CD4-positive, CD25-positive, alpha-beta regulatory T cell (primary cell): ENCODE results near the gene CDC42EP1. TPM values are rescaled to one million over a fixed set of nuclear protein-coding genes. Genes with fewer than 3 reads are reported as not detected.
"Not testable (repeated sequence)": the region's sequence is repeated elsewhere in the genome, so short reads cannot be mapped to it uniquely, and the experiment has no call there.

ENCODE experiments used
- ATAC-seq, 2 donors: fragments of 150-1000 bp; cut with Tn5 transposase; one replicate each; pipeline ENCODE4 v1.10.0; 2021; ENCODE audit warnings: low read depth in 2 of 2, moderate number of reproducible peaks in 2 of 2, moderate library complexity in 1 of 2
- DNase-seq, 3 donors: peaks; one replicate each; pipeline versions ENCODE4 v3.0.0 to v3.0.0-alpha.2; 2012 to 2022; ENCODE audit warnings: mixed read lengths in 1 of 3
- H3K27ac ChIP-seq: one replicate; pipeline ENCODE4 v1.7.0; 2013; ENCODE audit warnings: mild to moderate bottlenecking, low read length; ENCODE audit not compliant: insufficient read depth, poor library complexity, severe bottlenecking
- H3K27me3 ChIP-seq: one replicate; pipeline ENCODE4 v1.7.0; 2013; ENCODE audit warnings: low read length; ENCODE audit not compliant: control insufficient read depth, insufficient read depth
- H3K36me3 ChIP-seq: one replicate; pipeline ENCODE4 v1.7.0; 2013; ENCODE audit warnings: mild to moderate bottlenecking, low read length, moderate library complexity; ENCODE audit not compliant: control insufficient read depth, insufficient read depth
- H3K4me1 ChIP-seq: 2 replicates; pipeline ENCODE4 v1.7.0; 2013; ENCODE audit warnings: mild to moderate bottlenecking, low read length; ENCODE audit not compliant: insufficient read depth, control insufficient read depth, poor library complexity, severe bottlenecking
- H3K4me3 ChIP-seq: one replicate; pipeline ENCODE4 v1.7.0; 2013; ENCODE audit warnings: low read depth, mild to moderate bottlenecking, low read length, moderate library complexity
- H3K9me3 ChIP-seq, 2 experiments: 1 replicate in 1 of 2; 2 replicates in 1 of 2; pipeline ENCODE4 v1.7.0; 2013; ENCODE audit warnings: low read length in 2 of 2, mild to moderate bottlenecking in 1 of 2, moderate library complexity in 1 of 2; ENCODE audit not compliant: control insufficient read depth in 2 of 2
- H3K27ac Mint-ChIP-seq, 3 donors: one replicate each; pipeline ENCODE4 v1.8.0; 2020 to 2022; ENCODE audit warnings: mild to moderate bottlenecking in 3 of 3, mixed read lengths in 3 of 3, moderate library complexity in 2 of 3
- H3K27me3 Mint-ChIP-seq: one replicate; pipeline ENCODE4 v1.8.0; 2022; ENCODE audit warnings: mild to moderate bottlenecking, mixed read lengths
- H3K36me3 Mint-ChIP-seq: one replicate; pipeline ENCODE4 v1.8.0; 2020; ENCODE audit warnings: mixed read lengths
- H3K4me1 Mint-ChIP-seq, 4 donors: one replicate each; pipeline ENCODE4 v1.8.0; 2020 to 2022; ENCODE audit warnings: mixed read lengths in 4 of 4, mild to moderate bottlenecking in 1 of 4
- H3K4me3 Mint-ChIP-seq, 4 donors: one replicate each; pipeline ENCODE4 v1.8.0; 2020 to 2022; ENCODE audit warnings: mild to moderate bottlenecking in 4 of 4, mixed read lengths in 4 of 4, moderate library complexity in 3 of 4
- H3K9me3 Mint-ChIP-seq, 7 donors: one replicate each; pipeline ENCODE4 v1.8.0; 2020 to 2022; ENCODE audit warnings: mixed read lengths in 7 of 7, mild to moderate bottlenecking in 3 of 7, moderate library complexity in 2 of 7
- polyA plus RNA-seq, 4 donors: library from polyadenylated mRNA; unstranded; fragments of 300-500 nt; fragmentation: Illumina TruSeq; gene quantifications; one replicate each; pipeline ENCODE4 v1.2.3, GENCODE V29; 2021
- total RNA-seq: library from RNA; stranded (reverse); gene quantifications from one replicate; pipeline ENCODE4 v1.2.3, GENCODE V29; 2022

CDC42EP1 gene
- total and polyA plus RNA-seq, 5 donors from 2014 or later, result not detected

GRCh38 chr22:37549704-37550059, 10.6 kb upstream of the CDC42EP1 start:
- ATAC-seq, result no peak
- no peak overlapping the region for H3K4me3 ChIP-seq
- peaks cover 40% of the 10 kb centered on the region for H3K27me3 Mint-ChIP-seq
- no peaks in the 10 kb centered on the region for H3K9me3 Mint-ChIP-seq
- no peak overlapping the region for H3K4me3 Mint-ChIP-seq
- no peak overlapping the region for H3K27ac Mint-ChIP-seq
- H3K4me1 Mint-ChIP-seq, result peaks cover 0 to 8% (median 5%) of the 10 kb centered on the region in 4 donors
- no peak for DNase-seq
- H3K27me3 ChIP-seq, result no peaks in the 10 kb centered on the region
- H3K27ac ChIP-seq, result no peak overlapping the region
- H3K36me3 Mint-ChIP-seq, result no peaks in the 10 kb centered on the region
- H3K9me3 ChIP-seq, result no peaks in the 10 kb centered on the region
- H3K36me3 ChIP-seq, result no peaks in the 10 kb centered on the region
- H3K4me1 ChIP-seq, result peaks cover 10% of the 10 kb centered on the region

GRCh38 chr22:37550921-37551320, 9.4 kb upstream of the CDC42EP1 start:
- not testable (repeated sequence) for H3K4me1 Mint-ChIP-seq, H3K4me1 ChIP-seq, DNase-seq, H3K27ac Mint-ChIP-seq, H3K9me3 ChIP-seq, H3K9me3 Mint-ChIP-seq, ATAC-seq, H3K4me3 ChIP-seq, H3K27me3 ChIP-seq, H3K27ac ChIP-seq, H3K4me3 Mint-ChIP-seq, H3K36me3 Mint-ChIP-seq, H3K36me3 ChIP-seq
- peaks cover 37% of the 10 kb centered on the region for H3K27me3 Mint-ChIP-seq

- no peaks in the 10 kb centered on the region for H3K9me3 Mint-ChIP-seq
- Histone ChIP-seq H3K4me3 (no peak overlapping the region), H3K9me3 (no peaks in the 10 kb centered on the region)
Observed at GRCh38 chr22:37551981-37552380, 8.3 kb upstream of the CDC42EP1 start.

GRCh38 chr22:37552524-37553163, 7.6 kb upstream of the CDC42EP1 start:
- Mint-ChIP-seq H3K4me1 (peaks cover 0 to 7% (median 3%) of the 10 kb centered on the region in 4 donors), H3K9me3 (no peaks in the 10 kb centered on the region), H3K27ac (no peak overlapping the region), H3K4me3 (no peak overlapping the region), H3K27me3 (peaks cover 49% of the 10 kb centered on the region), H3K36me3 (no peaks in the 10 kb centered on the region)
- Histone ChIP-seq H3K4me1 (no peaks in the 10 kb centered on the region), H3K4me3 (no peak overlapping the region), H3K27ac (no peak overlapping the region), H3K9me3 (no peaks in the 10 kb centered on the region), H3K36me3 (no peaks in the 10 kb centered on the region), H3K27me3 (peaks cover 3% of the 10 kb centered on the region)
- ATAC-seq (no peak), DNase-seq (no peak)

More at GRCh38 chr22:37551981-37552380, 8.3 kb upstream of the CDC42EP1 start:
- Mint-ChIP-seq H3K36me3 (no peaks in the 10 kb centered on the region), H3K27me3 (peaks cover 43% of the 10 kb centered on the region), H3K4me1 (peaks cover 0 to 7% (median 2%) of the 10 kb centered on the region in 4 donors), H3K4me3 (no peak overlapping the region), H3K27ac (no peak overlapping the region)
- H3K36me3 ChIP-seq, result no peaks in the 10 kb centered on the region
- H3K27me3 ChIP-seq, result peaks cover 3% of the 10 kb centered on the region
- H3K4me1 ChIP-seq, result no peaks in the 10 kb centered on the region
- DNase-seq (no peak), ATAC-seq (no peak)
- no peak overlapping the region for H3K27ac ChIP-seq

GRCh38 chr22:37553725-37554124, 6.6 kb upstream of the CDC42EP1 start:
- DNase-seq (no peak), ATAC-seq (no peak)
- Histone ChIP-seq H3K36me3 (no peaks in the 10 kb centered on the region), H3K4me1 (no peaks in the 10 kb centered on the region), H3K4me3 (no peak overlapping the region), H3K9me3 (no peaks in the 10 kb centered on the region), H3K27me3 (peaks cover 3% of the 10 kb centered on the region), H3K27ac (no peak overlapping the region)
- Mint-ChIP-seq H3K4me3 (peak overlapping the region in 1 of 4 donors; percentile 5), H3K9me3 (no peaks in the 10 kb centered on the region), H3K36me3 (no peaks in the 10 kb centered on the region), H3K27ac (no peak overlapping the region), H3K27me3 (peaks cover 57% of the 10 kb centered on the region), H3K4me1 (peaks cover 0 to 7% (median 4%) of the 10 kb centered on the region in 4 donors)

GRCh38 chr22:37555029-37555428, 5.3 kb upstream of the CDC42EP1 start:
- no peaks in the 10 kb centered on the region for H3K36me3 ChIP-seq
- DNase-seq, result no peak

GRCh38 chr22:37556710-37557109, 3.6 kb upstream of the CDC42EP1 start:
- Mint-ChIP-seq H3K9me3 (no peaks in the 10 kb centered on the region), H3K4me3 (no peak overlapping the region), H3K27me3 (peaks cover 69% of the 10 kb centered on the region), H3K36me3 (no peaks in the 10 kb centered on the region), H3K27ac (peak overlapping the region in 1 of 3 donors; percentile 65), H3K4me1 (peaks cover 0 to 20% (median 4%) of the 10 kb centered on the region in 4 donors)
- Histone ChIP-seq H3K4me3 (no peak overlapping the region), H3K9me3 (no peaks in the 10 kb centered on the region), H3K27ac (no peak overlapping the region), H3K4me1 (peaks cover 13% of the 10 kb centered on the region), H3K36me3 (no peaks in the 10 kb centered on the region), H3K27me3 (peaks cover 8% of the 10 kb centered on the region)
- ATAC-seq, result no peak
- DNase-seq, result no peak

More at GRCh38 chr22:37555029-37555428, 5.3 kb upstream of the CDC42EP1 start:
- Mint-ChIP-seq H3K36me3 (no peaks in the 10 kb centered on the region), H3K4me1 (peaks cover 0 to 13% (median 4%) of the 10 kb centered on the region in 4 donors), H3K4me3 (no peak overlapping the region), H3K9me3 (no peaks in the 10 kb centered on the region), H3K27me3 (peaks cover 69% of the 10 kb centered on the region), H3K27ac (no peak overlapping the region)
- Histone ChIP-seq H3K4me3 (no peak overlapping the region), H3K4me1 (no peaks in the 10 kb centered on the region), H3K27ac (no peak overlapping the region), H3K9me3 (no peaks in the 10 kb centered on the region), H3K27me3 (peaks cover 8% of the 10 kb centered on the region)
- ATAC-seq, result no peak

- Mint-ChIP-seq H3K27me3 (peaks cover 72% of the 10 kb centered on the region), H3K27ac (peak overlapping the region in 1 of 3 donors; percentile 65), H3K4me3 (peak overlapping the region in 2 of 4 donors; percentile 8 to 38), H3K4me1 (peaks cover 0 to 28% (median 6%) of the 10 kb centered on the region in 4 donors), H3K36me3 (no peaks in the 10 kb centered on the region), H3K9me3 (no peaks in the 10 kb centered on the region)
- Histone ChIP-seq H3K27ac (no peak overlapping the region), H3K4me1 (peaks cover 18% of the 10 kb centered on the region), H3K4me3 (no peak overlapping the region), H3K9me3 (no peaks in the 10 kb centered on the region), H3K27me3 (peaks cover 12% of the 10 kb centered on the region), H3K36me3 (no peaks in the 10 kb centered on the region)
- ATAC-seq (no peak), DNase-seq (no peak)
Observed at GRCh38 chr22:37557321-37558001, 2.8 kb upstream of the CDC42EP1 start.
